ENCODE data around the gene LCE3E.

The LCE3E gene

DNA sequence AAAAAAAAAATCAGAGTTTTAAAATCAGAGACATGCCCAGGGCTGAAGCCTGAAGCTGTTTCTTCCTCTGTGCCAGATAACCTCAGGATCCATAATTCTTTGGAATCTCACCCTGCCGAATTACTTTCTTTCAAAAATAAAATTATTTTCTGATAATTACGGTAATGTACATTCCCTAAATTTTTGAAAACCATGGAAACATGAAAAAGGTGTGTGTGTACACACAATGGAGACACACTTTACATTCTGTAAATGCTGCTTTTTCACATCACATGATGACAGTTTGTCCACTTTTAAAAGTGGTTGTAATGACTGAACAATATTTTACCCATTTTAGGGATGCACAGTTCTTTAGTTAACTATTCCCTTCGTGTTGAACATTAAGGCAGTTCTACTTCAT lies 30.8 kb downstream of the LCE3E start:
- H3K9me3 ChIP-seq (ENCODE audit: control insufficient read depth, insufficient read depth, low read length) = no peaks in the 10 kb centered on the region
- H3K4me2 ChIP-seq (ENCODE audit: low read length) = no peak overlapping the region
- no peaks in the 10 kb centered on the region for H3K36me3 ChIP-seq (ENCODE audit: control insufficient read depth, low read length)
- no peaks in the 10 kb centered on the region for H3K27me3 ChIP-seq (ENCODE audit: control insufficient read depth, low read length)
- no peaks in the 10 kb centered on the region for H3K79me2 ChIP-seq (ENCODE audit: control insufficient read depth, low read length)
- H3K27ac ChIP-seq (ENCODE audit: low read depth, low read length) = no peak overlapping the region
- H4K20me1 ChIP-seq (ENCODE audit: control insufficient read depth, insufficient read depth, low read depth, low read length) = no peaks in the 10 kb centered on the region
- TF ChIP-seq EZH2phosphoT487 (IDR thresholded peaks at IDR 0.05; ENCODE audit: borderline replicate concordance, low read length) = no peak
- TF ChIP-seq, protein P1, sequence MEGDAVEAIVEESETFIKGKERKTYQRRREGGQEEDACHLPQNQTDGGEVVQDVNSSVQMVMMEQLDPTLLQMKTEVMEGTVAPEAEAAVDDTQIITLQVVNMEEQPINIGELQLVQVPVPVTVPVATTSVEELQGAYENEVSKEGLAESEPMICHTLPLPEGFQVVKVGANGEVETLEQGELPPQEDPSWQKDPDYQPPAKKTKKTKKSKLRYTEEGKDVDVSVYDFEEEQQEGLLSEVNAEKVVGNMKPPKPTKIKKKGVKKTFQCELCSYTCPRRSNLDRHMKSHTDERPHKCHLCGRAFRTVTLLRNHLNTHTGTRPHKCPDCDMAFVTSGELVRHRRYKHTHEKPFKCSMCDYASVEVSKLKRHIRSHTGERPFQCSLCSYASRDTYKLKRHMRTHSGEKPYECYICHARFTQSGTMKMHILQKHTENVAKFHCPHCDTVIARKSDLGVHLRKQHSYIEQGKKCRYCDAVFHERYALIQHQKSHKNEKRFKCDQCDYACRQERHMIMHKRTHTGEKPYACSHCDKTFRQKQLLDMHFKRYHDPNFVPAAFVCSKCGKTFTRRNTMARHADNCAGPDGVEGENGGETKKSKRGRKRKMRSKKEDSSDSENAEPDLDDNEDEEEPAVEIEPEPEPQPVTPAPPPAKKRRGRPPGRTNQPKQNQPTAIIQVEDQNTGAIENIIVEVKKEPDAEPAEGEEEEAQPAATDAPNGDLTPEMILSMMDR (IDR thresholded peaks at IDR 0.05; ENCODE audit: low read depth, low read length, poor library complexity, severe bottlenecking) = no peak
- no peak overlapping the region for H3K4me3 ChIP-seq (ENCODE audit: low read length)
- H3K4me1 ChIP-seq (ENCODE audit: control insufficient read depth, low read length) = no peaks in the 10 kb centered on the region
- no peaks in the 10 kb centered on the region for H3F3A ChIP-seq (ENCODE audit: control insufficient read depth, insufficient read depth)
- no peaks in the 10 kb centered on the region for H3K9me2 ChIP-seq (replicated peaks; ENCODE audit: control insufficient read depth, low read length)

DNA sequence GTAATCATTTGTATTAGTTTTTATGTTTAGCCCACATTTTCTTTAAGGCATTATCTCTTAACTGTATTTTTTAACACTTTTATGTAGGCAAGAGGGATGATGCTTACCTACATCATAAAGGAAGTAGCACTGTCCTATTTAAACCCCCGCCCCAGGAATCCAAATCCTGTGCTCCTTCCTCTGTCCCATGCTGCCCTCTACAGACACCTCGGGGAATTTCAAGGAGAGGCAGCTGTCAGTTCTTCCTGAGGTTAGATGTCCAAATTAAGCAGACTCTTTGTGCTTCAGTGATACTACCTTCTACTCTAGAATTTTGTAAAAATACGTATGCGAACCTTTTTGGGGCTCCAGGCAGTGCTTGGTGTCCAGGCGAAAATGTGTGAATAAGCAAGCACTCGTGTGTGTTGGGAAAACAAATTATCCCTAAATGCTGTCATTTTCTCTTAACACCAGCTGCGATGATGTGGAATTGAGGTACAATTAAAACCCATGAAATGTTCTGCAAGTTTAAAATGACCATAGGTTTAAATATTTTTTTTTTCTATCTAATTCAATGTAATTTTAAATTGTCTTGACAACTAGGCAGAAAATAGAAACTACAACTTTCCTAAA lies 33.1 kb downstream of the LCE3E start:
- no peaks in the 10 kb centered on the region for H3K36me3 ChIP-seq (ENCODE audit: control insufficient read depth, low read length)
- H3K4me2 ChIP-seq (ENCODE audit: low read length) = no peak overlapping the region
- H3F3A ChIP-seq (ENCODE audit: control insufficient read depth, insufficient read depth) = no peaks in the 10 kb centered on the region
- H3K79me2 ChIP-seq (ENCODE audit: control insufficient read depth, low read length) = no peaks in the 10 kb centered on the region
- H3K4me3 ChIP-seq (ENCODE audit: low read length) = no peak overlapping the region
- no peaks in the 10 kb centered on the region for H3K9me3 ChIP-seq (ENCODE audit: control insufficient read depth, insufficient read depth, low read length)
- H3K27me3 ChIP-seq (ENCODE audit: control insufficient read depth, low read length) = no peaks in the 10 kb centered on the region
- TF ChIP-seq EZH2phosphoT487 (IDR thresholded peaks at IDR 0.05; ENCODE audit: borderline replicate concordance, low read length) = no peak
- TF ChIP-seq, protein P1 (IDR thresholded peaks at IDR 0.05; ENCODE audit: low read depth, low read length, poor library complexity, severe bottlenecking) = peak; percentile 74
- no peaks in the 10 kb centered on the region for H3K9me2 ChIP-seq (replicated peaks; ENCODE audit: control insufficient read depth, low read length)
- H4K20me1 ChIP-seq (ENCODE audit: control insufficient read depth, insufficient read depth, low read depth, low read length) = no peaks in the 10 kb centered on the region
- H3K4me1 ChIP-seq (ENCODE audit: control insufficient read depth, low read length) = no peaks in the 10 kb centered on the region
- no peak overlapping the region for H3K27ac ChIP-seq (ENCODE audit: low read depth, low read length)

DNA sequence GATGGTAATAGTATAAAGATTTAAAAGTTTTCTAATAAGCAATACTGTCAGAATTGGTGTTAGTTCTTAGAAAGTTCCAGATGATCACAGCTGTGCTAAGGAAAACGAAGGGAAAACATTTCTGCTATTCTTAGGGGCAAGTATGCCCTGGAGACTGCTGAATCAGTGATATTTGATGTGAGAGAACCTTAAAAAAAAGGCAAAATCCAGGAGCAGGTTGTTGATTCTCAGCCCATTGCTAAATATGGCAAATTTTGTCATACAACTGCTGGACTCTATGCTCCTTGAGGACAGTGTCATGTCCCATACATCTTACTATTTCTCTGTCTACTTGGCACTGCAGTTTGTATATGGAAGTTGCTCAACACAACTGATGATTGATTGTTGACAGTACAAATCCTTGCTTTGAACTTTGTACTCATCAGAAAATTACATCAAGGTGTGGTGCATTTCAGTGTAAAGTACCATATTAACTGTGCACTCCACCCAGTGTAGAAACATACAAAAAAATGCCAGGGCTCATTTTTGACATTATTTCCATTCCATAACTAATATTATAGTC lies 41.4 kb downstream of the LCE3E start:
- Histone ChIP-seq H3F3A (ENCODE audit: control insufficient read depth, insufficient read depth) (no peaks in the 10 kb centered on the region), H3K79me2 (ENCODE audit: control insufficient read depth, low read length) (no peaks in the 10 kb centered on the region), H4K20me1 (ENCODE audit: control insufficient read depth, insufficient read depth, low read depth, low read length) (no peaks in the 10 kb centered on the region), H3K4me1 (ENCODE audit: control insufficient read depth, low read length) (no peaks in the 10 kb centered on the region), H3K27me3 (ENCODE audit: control insufficient read depth, low read length) (no peaks in the 10 kb centered on the region), H3K9me2 (replicated peaks; ENCODE audit: control insufficient read depth, low read length) (no peaks in the 10 kb centered on the region), H3K36me3 (ENCODE audit: control insufficient read depth, low read length) (no peaks in the 10 kb centered on the region), H3K9me3 (ENCODE audit: control insufficient read depth, insufficient read depth, low read length) (no peaks in the 10 kb centered on the region), H3K4me2 (ENCODE audit: low read length) (no peak overlapping the region), H3K27ac (ENCODE audit: low read depth, low read length) (no peak overlapping the region), H3K4me3 (ENCODE audit: low read length) (no peak overlapping the region)
- TF ChIP-seq, protein P1 (IDR thresholded peaks at IDR 0.05; ENCODE audit: low read depth, low read length, poor library complexity, severe bottlenecking) = no peak
- no peak for TF ChIP-seq EZH2phosphoT487 (IDR thresholded peaks at IDR 0.05; ENCODE audit: borderline replicate concordance, low read length)
